Stimulated activated CD4-positive, alpha-beta T cell treated with anti-CD3 and anti-CD28 coated beads, Interleukin-1b, Interleukin-23, amount 100 ng/mL, for 48 hours (primary cell): Measurements from ENCODE around the gene NUMA1.

ENCODE experiments used
- DNase-seq: peaks from one replicate; pipeline ENCODE4 v3.0.0-alpha.2; 2020

The NUMA1 gene

DNA sequence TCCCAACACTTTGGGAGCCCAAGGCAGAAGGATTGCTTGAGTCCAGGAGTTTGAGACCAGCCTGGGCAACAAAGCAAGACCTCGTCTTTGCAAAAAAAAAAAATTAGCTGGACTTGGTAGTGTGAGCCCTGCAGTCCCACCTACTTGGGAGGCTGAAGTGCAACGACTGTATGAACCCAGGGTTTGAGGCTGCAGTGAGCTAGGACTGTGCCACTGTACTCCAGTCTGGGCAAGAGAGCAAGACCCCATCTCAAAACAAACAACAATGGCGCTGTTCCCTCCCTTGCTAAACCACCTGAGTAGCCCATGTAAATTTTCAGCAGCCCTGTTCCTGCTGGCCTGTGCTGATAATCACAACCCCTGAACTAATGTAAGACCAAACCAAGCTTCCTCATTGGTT lies 19.7 kb upstream of the NUMA1 start:
- no peak for DNase-seq

DNA sequence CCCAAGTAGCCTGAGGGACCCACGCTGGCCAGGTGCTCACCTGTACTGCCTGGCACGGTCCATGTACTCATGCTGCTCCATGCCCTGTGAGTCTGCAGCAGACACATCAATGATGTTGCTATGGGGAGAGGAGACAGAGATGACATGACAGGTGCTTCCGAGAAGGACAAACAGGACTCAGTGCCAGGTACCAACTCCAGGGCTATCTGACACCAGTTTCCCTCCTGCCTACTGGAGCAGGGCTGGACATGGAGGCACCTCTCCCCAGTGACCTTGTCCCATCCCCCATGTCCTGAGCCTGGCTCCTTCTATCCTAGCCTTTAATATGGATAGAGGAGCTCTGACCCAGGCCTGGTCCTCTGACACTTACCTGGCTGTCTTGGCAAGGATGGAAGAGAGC lies 18.4 kb upstream of the NUMA1 start:
- DNase-seq: no peak

DNA sequence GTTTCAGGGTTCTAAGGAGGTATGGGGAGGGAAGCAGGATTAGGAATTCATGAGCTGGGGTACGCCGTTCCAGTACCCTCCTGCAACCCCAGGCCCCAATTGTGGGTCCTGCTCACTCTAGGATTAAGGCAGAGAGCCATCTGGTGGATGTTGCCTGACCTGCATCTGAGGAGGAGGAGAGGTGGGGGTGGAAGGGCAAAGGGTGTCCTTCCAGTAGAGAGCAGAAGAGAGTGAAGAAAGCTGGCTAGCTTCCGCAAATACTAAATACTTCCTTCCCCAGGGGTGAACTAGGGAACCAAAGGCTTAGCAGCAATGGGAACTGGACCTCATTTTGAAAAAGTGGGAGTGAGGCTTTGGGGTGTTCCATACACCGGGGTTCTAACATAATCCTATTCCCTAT lies 10.9 kb upstream of the NUMA1 start:
- DNase-seq: peak; percentile 63

DNA sequence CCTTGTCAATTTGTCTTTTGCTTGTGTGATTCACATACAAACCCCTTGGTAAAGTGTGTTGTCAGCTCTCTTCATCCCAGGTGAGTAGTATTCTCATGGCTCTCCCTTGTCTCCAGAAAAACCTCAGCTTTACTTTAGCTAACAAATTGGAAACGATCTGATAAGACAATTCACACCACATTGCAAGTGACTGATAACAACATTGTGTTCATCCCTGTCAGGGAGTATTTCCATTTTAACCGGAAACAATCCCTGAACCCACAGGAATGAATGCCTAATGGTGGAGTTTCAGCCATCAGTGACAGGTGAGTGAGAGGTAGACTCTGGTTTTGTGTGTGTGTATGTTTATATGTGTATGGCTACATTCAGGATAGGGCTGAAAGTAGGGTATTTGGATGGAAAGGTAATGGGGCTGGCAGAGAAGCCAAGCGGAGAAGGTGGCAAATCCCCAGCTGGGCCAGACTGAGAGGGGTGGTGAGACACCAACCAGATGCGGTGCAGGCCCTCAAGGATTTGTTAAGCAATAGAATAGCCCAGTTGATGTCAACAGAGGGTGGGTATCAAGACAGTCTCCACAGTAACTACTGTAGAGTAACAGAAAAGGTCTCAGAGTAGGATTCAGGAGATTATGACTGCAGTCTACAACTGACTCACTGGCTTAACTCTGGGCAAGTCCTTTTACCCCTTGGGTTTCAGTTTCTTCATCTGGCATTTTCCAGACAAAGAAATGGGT lies 7.9 kb upstream of the NUMA1 start:
- DNase-seq: no peak

DNA sequence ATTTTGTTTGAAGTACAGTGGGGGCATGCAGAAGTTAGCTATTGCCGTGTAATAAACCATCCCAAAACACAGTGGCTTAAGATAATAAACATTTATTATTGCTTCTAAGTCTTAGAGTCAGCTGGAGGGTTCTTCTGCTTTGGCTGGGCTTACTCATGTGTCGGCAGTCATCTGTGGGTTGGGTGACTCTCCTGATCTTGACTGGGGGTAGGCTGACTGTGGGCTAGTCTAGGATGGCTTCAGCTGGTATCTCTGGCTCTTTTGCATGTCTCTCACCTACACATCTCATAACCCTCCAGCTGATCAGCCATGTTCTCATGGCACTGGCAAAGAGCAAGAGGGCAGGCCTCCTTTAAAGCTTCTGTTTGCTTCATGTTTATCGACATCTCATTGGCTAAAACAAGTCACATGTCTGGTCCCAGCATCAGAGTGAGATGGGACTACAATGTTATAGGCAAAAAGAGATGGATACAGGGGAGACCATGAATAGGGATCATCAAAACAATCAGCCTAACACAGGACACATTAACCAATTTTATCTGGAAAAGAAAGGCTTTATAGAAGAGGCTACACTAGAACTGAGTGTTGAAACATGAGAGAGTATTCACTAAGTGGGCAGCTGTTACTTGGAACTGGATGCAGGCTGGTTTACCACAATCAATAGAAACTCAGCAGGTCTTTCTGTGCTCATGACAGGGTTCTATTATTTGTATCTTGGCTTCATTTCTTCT lies 5.4 kb upstream of the NUMA1 start:
- DNase-seq: no peak

DNA sequence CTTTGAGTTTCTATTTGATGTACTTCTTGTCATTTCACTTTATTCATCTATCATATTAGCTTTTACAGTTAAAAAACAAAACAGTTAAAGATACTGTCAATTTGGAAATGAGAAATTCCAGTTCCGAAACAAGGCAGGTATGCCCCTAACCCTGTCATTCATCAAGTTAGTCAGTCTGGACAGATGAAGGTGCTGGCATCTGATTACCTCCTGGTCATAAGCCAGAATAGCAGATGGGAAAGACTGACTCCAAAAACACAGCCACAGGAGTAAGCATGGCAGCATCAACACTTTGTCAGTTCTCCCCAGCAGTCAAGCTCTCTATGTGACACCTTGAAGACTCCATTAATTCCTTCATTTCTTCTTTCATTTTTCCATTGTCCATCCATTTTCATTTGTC lies 4.6 kb upstream of the NUMA1 start:
- no peak for DNase-seq

DNA sequence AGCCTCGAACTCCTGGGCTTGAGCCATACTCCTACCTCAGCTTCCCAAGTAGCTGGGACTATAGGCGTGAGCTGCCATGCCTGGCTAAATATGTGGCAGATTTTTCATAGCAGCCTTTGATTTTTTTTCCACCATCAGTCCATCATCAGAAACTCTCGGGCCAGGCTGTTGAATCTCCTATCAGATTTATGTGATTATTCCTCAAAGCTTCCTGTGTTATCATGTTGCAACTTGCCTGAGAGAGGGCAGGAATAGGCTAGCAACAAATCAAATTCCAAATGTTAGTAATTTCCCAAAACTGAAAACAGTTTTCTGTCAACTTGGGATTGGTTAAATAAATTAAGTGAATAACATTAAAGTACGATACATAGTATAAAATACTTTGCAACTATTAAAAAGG lies 3.7 kb upstream of the NUMA1 start:
- no peak for DNase-seq

DNA sequence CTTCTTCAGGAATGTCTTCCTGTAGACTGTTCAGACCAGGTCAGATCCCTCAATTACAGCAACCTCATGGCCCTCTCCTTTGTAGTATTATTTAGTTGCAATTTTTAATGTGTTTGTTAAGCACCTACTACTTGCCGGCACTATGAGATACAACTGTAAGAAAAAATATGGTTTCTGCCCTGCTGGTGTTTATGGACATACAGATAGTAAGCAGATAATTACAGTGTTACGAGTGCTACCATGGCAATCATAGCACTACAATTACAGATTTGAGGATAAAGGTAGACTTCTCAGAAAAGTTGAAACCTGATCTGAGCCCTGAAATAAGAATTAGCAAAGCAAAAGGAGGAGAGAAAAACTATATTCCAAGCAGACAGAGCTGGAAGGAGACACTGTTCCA lies 3.1 kb upstream of the NUMA1 start:
- DNase-seq: no peak

DNA sequence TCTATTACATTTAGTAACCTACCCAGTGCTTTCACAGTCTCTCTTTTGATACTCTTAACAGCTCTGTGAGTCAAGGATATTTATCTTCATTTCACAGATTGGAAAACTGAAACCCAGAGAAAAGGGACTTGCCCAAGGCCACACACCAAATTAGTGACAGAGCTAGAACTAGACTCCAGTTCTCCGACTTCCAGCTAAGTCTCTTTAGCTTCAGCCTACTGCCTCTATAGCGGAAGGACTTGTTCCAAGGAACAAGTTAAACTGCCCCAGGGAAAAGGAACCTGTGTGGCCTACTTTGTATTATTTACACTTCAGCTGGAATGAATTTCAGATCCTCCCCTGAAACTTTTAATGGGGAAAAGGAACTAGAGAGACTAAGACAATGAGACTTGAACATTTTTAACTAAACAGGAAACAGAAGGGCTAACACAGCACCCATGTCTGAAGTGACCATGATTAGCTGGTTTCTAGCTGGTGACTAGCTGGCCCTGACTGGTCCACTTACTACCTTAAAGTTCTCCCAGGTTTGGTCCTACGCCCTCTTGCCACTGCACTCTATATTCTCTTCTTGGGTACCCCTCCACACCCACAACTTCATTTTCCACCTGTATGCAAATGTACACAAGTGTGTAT lies 1.6 kb upstream of the NUMA1 start:
- DNase-seq: no peak

DNA sequence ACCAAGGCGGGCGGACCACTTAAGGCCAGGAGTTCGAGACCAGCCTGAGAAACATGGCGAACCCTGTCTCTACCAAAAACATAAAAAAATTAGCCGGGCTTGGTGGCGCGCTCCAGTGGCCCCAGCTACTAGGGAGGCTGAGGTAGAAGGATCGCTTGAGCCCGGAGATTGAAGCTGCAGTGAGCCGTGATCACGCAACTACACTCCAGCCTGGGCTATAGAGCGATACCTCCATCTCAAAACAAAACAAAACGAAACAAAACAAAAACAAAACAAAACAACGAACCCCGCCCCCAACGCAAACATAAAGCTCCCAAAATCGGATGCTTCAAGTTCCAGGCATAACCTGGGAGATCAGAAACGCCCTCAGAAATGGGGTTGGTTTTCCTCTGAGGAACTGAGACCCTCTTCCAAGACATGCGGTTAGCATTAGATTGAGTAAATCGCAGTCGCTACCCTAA lies 872 bp upstream of the NUMA1 start:
- no peak for DNase-seq

DNA sequence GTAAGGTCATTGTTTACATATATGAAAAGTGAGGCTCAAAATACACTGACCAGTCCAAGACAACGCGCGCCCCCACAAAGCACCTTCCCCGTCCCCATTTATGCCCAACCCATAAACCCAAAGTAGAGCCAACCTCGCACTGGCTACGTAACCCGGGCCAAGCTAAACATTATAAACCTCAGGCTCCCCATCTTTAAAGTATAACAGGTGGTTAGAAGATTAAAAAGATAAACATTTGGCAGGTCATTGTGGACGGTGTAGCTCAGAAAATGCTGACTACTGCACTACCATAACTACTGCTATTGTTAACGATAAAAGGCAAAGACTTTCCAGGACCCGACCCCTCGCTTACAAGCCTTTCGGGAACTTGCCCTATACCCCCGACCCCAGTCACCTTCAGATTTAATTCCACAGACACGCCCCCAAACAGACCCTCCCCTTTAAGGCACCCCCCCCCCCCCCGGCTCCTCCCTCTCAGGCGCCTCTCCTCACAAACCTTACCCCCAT lies 470 bp downstream of the NUMA1 start:
- no peak for DNase-seq

DNA sequence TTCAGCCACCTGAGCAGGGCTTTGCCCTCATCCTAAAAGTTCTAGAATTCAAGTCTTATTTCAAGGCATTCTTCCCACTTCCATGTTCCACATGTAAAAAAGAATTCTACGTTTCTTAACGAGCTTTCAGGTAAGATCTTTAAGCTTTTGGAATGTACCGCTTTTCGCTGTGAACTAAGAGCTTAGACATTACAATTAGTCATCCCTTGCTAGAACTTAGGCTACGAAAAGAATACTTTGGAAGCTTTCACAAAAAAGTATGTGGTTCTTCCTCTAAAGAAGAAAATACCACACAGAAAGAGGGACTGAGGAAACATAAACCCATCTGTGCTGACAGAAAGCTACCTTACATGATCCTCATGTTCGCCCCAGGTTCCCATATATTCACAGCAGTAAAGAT lies 1.9 kb downstream of the NUMA1 start:
- no peak for DNase-seq

DNA sequence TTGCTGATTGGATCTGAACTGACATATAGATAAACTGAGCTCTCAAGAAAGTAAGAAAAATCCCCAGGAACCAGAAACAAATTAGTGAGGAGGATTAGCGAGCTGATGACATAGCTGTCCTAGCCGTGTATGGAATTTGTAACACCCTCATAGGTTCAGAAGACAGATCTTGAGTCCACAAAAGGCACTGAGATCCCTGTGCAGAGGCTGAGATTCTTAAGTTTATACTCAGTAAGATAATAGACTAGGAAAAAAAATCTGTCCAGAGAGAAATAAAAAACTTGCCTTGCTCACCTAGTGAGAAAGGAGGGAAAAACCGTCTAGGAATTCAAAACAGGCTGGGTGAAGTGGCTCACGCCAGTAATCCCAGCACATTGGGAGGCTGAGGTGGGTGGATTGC lies 4.6 kb downstream of the NUMA1 start:
- DNase-seq: no peak

DNA sequence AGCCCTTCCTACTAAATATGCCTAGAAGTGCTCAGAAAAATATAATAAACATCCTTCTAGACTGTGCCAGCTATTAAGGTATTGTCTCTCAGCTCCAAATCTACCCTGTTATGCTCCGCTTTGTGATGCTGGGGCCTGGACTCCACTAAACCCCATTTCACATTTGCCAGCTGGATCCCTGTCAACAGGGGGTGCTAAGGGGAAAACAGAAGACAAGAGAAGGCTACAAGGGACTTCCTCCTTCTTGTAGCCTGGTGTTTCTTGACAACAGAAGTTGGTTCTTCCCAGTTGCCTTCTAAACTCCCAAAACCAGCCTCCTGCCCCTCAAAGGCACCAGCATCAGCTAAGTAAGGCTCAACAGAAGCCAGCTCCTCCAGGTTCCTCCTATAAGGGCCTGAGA lies 5.2 kb downstream of the NUMA1 start:
- DNase-seq: no peak

DNA sequence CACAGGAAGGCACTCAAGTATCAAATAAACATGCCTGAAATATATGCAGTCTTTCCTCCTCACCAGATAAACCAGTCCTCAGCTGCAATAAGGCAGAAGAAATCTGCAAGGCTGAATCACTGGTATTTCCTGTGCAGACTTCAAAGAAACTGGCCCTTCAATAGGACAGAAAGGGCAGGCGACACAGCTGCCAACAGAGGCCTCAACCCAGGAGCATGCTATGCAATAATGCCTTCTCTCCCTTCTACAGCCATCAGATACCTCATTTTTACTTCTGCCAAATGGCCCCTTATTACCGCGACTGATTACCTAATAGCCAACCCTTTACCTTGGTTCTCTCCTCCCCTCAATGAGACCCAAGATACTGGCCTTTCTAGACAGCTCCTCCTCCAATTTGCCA lies 8.0 kb downstream of the NUMA1 start:
- DNase-seq: no peak

DNA sequence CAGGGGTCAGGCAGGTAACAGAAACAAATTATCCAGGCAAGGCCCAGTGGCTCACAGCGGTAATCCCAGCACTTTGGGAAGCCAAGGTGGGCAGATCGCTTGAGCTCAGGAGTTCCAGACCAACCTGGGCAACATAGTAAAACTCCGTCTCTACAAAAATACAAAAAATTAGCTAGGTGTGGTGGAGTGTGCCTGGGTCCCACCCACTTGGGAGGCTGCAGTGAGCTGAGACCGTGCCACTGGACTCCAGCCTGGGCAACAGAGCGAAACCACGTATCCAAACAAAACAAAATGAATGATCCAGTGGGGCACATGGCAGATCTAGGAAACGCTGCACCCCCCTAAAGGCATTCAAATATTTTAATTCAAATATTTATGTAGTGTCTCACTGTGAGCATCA lies 9.9 kb downstream of the NUMA1 start:
- no peak for DNase-seq

DNA sequence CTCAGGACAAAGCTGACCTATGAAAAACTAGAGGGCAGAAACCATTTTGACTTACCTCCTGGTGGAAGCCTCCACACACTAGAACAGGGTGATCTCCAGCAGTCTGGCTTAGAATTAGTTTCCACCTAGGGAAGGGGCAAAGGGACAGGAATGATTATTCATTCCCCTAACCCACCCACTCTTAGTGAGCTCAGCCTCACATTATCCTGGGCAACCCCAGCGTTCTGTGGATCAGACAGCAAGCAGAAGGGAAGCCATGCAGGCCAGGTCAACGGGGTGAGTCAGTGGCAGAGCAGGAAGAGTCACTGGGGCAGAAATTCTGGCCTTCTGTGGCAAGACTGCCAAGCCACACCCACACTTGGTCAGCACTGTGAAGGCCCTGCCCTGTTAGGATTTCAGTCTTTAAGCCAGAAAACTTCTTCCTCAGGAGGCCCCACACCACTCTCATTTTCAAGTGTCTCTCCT lies 10.5 kb downstream of the NUMA1 start:
- DNase-seq: no peak

DNA sequence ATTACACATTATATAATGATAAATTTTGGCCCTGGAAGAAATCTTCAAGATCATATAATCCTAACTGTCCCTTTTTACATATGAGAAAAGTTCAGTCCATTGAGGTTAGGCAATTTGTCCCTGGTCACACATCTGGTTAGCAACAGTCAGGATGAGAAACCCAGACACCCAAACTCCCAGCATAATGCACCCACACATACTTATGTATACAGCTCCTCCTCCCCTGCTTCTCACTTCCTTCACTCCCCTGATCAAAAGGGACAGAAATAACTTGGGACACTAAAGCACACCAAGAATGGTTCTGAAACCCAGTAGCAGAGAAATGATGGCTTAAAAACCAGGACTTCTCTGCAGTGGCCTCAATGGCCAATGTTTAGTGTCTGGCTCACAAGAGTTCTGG lies 11.1 kb downstream of the NUMA1 start:
- DNase-seq: no peak

DNA sequence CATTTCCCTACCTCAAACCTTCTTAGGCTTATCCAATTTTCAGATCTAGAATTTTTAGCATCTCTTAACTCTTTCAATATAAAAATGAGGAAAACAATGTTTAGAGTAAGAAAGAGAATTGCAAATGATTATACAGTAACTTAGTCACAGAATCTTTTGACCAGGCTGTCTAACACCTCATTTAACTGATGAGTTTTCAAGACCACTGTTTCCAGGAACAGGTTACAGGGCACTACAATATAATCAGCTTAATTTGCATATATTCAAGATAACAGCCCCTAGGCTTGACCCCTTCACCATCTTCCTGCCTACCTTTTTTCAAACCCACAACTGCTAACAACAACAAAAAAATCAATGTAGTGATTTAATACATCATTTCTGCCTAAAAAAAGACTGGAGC lies 12.7 kb downstream of the NUMA1 start:
- no peak for DNase-seq

DNA sequence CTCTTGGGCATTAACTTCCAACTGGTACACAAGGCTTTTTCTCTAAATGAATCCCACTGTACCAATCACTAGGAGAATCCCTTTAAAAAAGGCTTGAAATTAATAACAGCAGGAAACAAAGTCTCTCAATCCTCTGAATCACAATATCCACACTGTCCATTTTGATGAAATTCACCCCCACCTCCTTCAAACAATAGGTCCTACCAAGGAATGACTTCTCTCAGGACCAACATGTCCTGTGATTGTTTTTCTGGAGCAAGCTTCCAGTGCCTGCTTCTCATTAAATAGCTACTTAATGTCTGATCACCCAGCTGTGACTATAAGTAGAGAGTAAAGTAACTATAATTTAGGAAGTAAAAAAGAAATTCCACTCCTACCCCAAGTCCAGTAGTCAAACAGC lies 13.1 kb downstream of the NUMA1 start:
- no peak for DNase-seq

DNA sequence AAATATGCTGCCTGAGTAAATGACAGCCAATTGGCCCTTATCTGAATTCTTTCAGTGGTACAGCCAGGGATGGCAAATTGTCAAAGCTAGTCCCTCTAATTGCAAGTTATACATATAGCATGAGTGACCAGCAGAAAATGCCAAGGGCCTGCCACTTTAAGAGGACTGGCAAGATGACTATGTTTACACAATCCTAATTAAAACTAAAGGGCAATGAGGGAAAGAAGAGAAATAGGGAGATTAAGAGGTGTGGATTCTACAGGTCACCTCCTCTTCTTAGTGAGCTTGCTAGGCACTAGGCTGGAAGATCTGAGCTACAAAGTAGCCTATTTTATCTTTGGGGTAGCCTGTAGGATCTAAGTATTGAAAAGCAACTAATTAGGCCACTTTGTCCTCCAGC lies 13.5 kb downstream of the NUMA1 start:
- DNase-seq: no peak

DNA sequence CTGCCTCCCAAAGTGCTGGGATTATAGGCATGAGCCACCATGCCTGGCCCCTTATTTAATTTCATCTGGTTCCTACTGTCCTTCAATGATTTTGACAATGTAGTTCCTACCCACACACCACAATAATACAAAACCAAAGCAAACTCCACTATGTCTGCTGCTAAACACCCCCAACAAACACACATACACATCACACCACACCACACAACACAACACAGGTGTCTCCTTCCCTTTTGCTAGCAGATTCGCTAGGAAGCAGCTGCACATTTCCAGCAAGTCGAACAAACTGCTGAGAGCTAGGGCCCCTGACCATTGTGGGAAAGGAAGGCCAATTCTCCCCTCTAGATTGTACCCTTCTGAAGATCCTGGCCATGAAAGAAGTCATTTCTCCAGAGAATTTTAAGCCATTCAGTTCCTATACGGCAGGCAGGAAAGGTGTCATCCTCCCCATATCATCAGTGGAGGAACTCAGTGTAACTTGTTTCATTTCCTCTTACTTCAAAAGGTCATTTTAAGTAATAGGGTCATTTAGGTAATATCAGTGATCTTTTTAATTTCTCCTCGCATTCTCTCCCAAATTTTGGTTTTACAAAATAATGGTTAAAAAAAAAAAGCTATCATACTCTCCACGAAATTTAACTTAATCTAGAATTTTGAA lies 18.5 kb downstream of the NUMA1 start:
- no peak for DNase-seq

DNA sequence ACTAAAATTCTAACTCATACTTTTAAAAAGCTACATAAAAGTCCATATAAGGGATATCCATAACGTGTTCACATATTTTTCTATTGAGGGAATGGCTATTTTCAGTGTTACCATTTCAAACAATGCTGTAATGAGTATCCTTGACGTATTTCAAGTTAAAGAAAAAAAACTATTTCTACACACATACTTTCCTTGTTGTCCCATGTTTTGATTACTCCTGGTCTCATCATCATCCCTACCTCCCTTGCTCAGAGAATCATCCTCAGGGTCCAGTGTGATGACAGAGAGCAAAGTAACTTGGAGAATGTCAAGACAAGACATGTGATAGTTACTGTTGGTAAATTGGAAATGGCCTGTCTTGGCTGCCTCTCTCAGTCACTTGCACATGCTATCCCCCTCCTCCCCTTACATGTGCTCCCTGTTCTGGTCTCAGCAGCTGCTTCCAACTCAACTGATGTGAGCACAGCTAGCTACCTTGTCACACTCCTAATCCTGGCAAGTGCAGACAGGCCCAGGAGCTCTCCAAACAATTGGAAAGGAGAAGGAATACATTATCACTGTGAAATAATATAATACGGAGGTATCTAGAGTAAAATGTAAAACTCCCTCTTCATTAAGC lies 21.8 kb downstream of the NUMA1 start:
- DNase-seq: no peak
